K562 (cell line): Measurements from ENCODE around the gene ATP6V0E1. TPM values are rescaled to one million over a fixed set of nuclear protein-coding genes. Genes with fewer than 3 reads are reported as not detected.

ENCODE experiments used
- ATF7 ChIP-seq: fragments of 450-650 bp; IDR thresholded peaks from 2 replicates; pipeline ENCODE4 v1.7.1; 2014; ENCODE audit warnings: mild to moderate bottlenecking, moderate library complexity
- EP300 ChIP-seq: IDR thresholded peaks from 2 replicates; pipeline ENCODE4 v1.6.1; 2012; ENCODE audit warnings: low read length, improper control_type of control experiment
- FOXM1 ChIP-seq, 2 experiments: fragments of 450-650 bp in 1 of 2; sonication (generic) in 1 of 2; formaldehyde crosslinking in 1 of 2; IDR thresholded peaks; 2 replicates each; pipeline versions ENCODE4 v1.6.1 to v1.9.0; 2017 to 2022; ENCODE audit warnings: low read depth in 2 of 2, mild to moderate bottlenecking in 2 of 2, missing genetic modification reagents in 1 of 2, moderate library complexity in 1 of 2
- SPI1 ChIP-seq: IDR thresholded peaks from 2 replicates; pipeline ENCODE4 v1.6.1; 2011; ENCODE audit warnings: low read depth, low read length, control low read depth, borderline replicate concordance
- TCF7 ChIP-seq: sonication (generic); IDR thresholded peaks from 2 replicates; pipeline ENCODE4 v1.6.1; 2016; ENCODE audit warnings: antibody characterized with exemption, borderline replicate concordance
- ZC3H8 ChIP-seq: fragments of 450-650 bp; IDR thresholded peaks from 2 replicates; pipeline ENCODE4 v1.6.1; 2017
- ZNF175 ChIP-seq: fragments of 200-800 bp; sonication (Bioruptor generic); IDR thresholded peaks from 2 replicates; pipeline ENCODE4 v1.6.1; 2016; ENCODE audit warnings: low read depth, mild to moderate bottlenecking, missing genetic modification characterization, missing compliant biosample characterization
- ZNF551 ChIP-seq: fragments of 250-450 bp; sonication (Bioruptor Pico); IDR thresholded peaks from 2 replicates; pipeline ENCODE4 v1.5.0; 2021; ENCODE audit warnings: mild to moderate bottlenecking, moderate library complexity
- polyA plus RNA-seq, 8 experiments: library from polyadenylated mRNA; depleted of rRNA in 4 of 8; stranded (reverse) in 5 of 8; unstranded in 3 of 8; fragments of >200 nt; fragmentation: Nextera tagmentation in 2 of 8; fragmentation: Illumina TruSeq in 1 of 8; extraction: Ambion mirVana in 2 of 8; extraction: Trizol in 1 of 8; gene quantifications; 2 replicates each; pipeline versions ENCODE4 v1.2.1 to v1.2.3, GENCODE V29; 2011 to 2014; ENCODE audit warnings: inconsistent platforms in 1 of 8, missing spikeins in 1 of 8
- total RNA-seq, 7 experiments: library from RNA; depleted of rRNA in 6 of 7; stranded (reverse); fragments of >200 nt in 6 of 7; fragmentation: Illumina TruSeq in 2 of 7; extraction: Trizol in 2 of 7; gene quantifications; 2 replicates each; pipeline versions ENCODE4 v1.2.1 to v1.2.3, GENCODE V29; 2011 to 2021; ENCODE audit warnings: low replicate concordance in 1 of 7
- TF ChIP-seq, protein P1 (sequence below), 2 experiments: fragments of 450-650 bp in 1 of 2; sonication (generic) in 1 of 2; formaldehyde crosslinking in 1 of 2; IDR thresholded peaks; 2 replicates each; pipeline versions ENCODE4 v1.7.1 to v1.9.0; 2016 to 2022; ENCODE audit warnings: inconsistent platforms in 1 of 2, mild to moderate bottlenecking in 1 of 2, missing genetic modification reagents in 1 of 2
- TF ChIP-seq, protein P2 (sequence below), 2 experiments: fragments of 450-650 bp; formaldehyde crosslinking in 1 of 2; IDR thresholded peaks; 2 replicates each; pipeline versions ENCODE4 v1.4.0 to v1.6.1; 2014 to 2020; ENCODE audit warnings: mild to moderate bottlenecking in 2 of 2, borderline replicate concordance in 1 of 2, low read depth in 1 of 2

ATP6V0E1 gene
- total and polyA plus RNA-seq, 9 of the 15 experiments (the other 6 are each of a cell fraction or from before 2014, with no cell fraction given), result 63.8 to 395 (median 112) TPM

DNA sequence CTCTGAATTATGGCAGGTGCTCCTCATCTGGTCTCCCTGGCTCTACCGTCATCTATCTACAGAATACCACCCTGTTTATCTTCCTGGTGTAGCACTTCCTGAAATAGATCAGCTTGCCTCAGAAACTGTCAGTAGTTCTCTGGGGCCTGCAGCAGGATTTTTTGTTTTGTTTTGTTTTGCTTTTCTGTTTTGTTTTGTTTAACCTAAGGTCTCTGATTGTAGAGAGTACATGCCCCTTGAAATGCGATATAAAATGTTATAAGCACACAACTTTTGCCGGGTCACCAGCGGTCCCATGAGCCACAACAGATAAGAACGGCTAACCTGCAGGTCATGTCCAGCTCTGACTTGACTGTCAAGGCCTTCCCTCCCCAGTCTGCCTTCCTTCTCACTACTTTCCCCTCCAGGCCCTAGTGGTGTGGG, 45.9 kb downstream of the ATP6V0E1 start (continued):
- TF ChIP-seq ZNF551 (CRISPR knock-in tag) (no peak), EP300 (0 out of 2 replicates have a peak, but pooled peaks have one; percentile 34), ATF7 (peak; percentile 43; the same call in 1 of the 2 replicates), FOXM1 (IDR thresholded peaks at IDR 0.05; ENCODE audit: low read depth) (peak; percentile 13; the same call in 1 of the 2 replicates), FOXM1 (CRISPR knock-in tag; IDR thresholded peaks at IDR 0.05; ENCODE audit: low read depth) (no peak), ZC3H8 (no peak), TCF7 (no peak), ZNF175 (CRISPR knock-in tag) (no peak), SPI1 (peak; percentile 85; the same call in 1 of the 2 replicates)
- TF ChIP-seq, protein P1, sequence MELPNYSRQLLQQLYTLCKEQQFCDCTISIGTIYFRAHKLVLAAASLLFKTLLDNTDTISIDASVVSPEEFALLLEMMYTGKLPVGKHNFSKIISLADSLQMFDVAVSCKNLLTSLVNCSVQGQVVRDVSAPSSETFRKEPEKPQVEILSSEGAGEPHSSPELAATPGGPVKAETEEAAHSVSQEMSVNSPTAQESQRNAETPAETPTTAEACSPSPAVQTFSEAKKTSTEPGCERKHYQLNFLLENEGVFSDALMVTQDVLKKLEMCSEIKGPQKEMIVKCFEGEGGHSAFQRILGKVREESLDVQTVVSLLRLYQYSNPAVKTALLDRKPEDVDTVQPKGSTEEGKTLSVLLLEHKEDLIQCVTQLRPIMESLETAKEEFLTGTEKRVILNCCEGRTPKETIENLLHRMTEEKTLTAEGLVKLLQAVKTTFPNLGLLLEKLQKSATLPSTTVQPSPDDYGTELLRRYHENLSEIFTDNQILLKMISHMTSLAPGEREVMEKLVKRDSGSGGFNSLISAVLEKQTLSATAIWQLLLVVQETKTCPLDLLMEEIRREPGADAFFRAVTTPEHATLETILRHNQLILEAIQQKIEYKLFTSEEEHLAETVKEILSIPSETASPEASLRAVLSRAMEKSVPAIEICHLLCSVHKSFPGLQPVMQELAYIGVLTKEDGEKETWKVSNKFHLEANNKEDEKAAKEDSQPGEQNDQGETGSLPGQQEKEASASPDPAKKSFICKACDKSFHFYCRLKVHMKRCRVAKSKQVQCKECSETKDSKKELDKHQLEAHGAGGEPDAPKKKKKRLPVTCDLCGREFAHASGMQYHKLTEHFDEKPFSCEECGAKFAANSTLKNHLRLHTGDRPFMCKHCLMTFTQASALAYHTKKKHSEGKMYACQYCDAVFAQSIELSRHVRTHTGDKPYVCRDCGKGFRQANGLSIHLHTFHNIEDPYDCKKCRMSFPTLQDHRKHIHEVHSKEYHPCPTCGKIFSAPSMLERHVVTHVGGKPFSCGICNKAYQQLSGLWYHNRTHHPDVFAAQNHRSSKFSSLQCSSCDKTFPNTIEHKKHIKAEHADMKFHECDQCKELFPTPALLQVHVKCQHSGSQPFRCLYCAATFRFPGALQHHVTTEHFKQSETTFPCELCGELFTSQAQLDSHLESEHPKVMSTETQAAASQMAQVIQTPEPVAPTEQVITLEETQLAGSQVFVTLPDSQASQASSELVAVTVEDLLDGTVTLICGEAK (IDR thresholded peaks at IDR 0.05), result no peak
- TF ChIP-seq, protein P1 (CRISPR knock-in tag; IDR thresholded peaks at IDR 0.05), result no peak
- TF ChIP-seq, protein P2, sequence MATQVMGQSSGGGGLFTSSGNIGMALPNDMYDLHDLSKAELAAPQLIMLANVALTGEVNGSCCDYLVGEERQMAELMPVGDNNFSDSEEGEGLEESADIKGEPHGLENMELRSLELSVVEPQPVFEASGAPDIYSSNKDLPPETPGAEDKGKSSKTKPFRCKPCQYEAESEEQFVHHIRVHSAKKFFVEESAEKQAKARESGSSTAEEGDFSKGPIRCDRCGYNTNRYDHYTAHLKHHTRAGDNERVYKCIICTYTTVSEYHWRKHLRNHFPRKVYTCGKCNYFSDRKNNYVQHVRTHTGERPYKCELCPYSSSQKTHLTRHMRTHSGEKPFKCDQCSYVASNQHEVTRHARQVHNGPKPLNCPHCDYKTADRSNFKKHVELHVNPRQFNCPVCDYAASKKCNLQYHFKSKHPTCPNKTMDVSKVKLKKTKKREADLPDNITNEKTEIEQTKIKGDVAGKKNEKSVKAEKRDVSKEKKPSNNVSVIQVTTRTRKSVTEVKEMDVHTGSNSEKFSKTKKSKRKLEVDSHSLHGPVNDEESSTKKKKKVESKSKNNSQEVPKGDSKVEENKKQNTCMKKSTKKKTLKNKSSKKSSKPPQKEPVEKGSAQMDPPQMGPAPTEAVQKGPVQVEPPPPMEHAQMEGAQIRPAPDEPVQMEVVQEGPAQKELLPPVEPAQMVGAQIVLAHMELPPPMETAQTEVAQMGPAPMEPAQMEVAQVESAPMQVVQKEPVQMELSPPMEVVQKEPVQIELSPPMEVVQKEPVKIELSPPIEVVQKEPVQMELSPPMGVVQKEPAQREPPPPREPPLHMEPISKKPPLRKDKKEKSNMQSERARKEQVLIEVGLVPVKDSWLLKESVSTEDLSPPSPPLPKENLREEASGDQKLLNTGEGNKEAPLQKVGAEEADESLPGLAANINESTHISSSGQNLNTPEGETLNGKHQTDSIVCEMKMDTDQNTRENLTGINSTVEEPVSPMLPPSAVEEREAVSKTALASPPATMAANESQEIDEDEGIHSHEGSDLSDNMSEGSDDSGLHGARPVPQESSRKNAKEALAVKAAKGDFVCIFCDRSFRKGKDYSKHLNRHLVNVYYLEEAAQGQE (IDR thresholded peaks at IDR 0.05; ENCODE audit: borderline replicate concordance), result peak; percentile 55
- TF ChIP-seq, protein P2 (CRISPR knock-in tag; IDR thresholded peaks at IDR 0.05; ENCODE audit: low read depth), result no peak
